GM21526 (cell line): ENCODE results near the gene KIAA1549.
"Not testable (repeated sequence)": the region's sequence is repeated elsewhere in the genome, so short reads cannot be mapped to it uniquely, and the experiment has no call there.

ENCODE experiments used
- ATAC-seq: cut with Tn5 transposase; IDR thresholded peaks from one replicate; pipeline ENCODE4 v1.9.1; 2021; ENCODE audit warnings: moderate library complexity; ENCODE audit not compliant: unreplicated experiment, low FRiP score

Gene KIAA1549

GRCh38 chr7:138945154-138945553 is 36.0 kb downstream of the KIAA1549 start:
- no peak for ATAC-seq

- no peak for ATAC-seq
These were observed 36.6 kb downstream of the KIAA1549 start for GRCh38 chr7:138944592-138944991.

- ATAC-seq = no peak
These were observed 38.1 kb downstream of the KIAA1549 start for GRCh38 chr7:138943061-138943460.

- no peak for ATAC-seq
These were observed 39.6 kb downstream of the KIAA1549 start for GRCh38 chr7:138941545-138941944.

DNA sequence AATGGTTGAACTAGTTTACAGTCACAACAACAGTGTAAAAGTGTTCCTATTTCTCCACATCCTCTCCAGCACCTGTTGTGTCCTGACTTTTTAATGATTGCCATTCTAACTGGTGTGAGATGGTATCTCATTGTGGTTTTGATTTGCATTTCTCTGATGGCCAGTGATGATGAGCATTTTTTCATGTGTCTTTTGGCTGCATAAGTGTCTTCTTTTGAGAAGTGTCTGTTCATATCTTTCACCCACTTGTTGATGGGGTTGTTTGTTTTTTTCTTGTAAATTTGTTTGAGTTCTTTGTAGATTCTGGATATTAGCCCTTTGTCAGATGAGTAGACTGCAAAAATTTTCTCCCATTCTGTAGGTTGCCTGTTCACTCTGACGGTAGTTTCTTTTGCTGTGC is 40.6 kb downstream of the KIAA1549 start:
- ATAC-seq = not testable (repeated sequence)

DNA sequence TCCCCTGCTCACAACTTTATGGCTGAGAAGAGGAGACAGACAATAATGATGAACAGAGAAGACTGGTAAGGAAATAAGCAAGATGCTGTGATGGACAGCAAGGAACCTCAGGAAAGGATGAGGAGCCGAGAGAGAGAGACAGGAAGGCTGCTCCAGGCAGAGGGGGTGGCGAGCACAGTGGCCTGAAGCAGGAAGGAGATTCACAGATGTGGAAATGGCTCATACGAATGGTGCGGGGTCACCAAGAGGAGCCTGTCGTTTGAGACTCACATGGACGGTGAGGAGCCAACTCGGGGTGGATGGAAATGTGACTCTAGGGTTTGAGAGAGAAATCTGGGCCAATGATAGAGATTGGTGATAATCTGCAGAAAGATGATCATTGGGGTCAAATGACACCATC is 43.7 kb downstream of the KIAA1549 start:
- no peak for ATAC-seq

DNA sequence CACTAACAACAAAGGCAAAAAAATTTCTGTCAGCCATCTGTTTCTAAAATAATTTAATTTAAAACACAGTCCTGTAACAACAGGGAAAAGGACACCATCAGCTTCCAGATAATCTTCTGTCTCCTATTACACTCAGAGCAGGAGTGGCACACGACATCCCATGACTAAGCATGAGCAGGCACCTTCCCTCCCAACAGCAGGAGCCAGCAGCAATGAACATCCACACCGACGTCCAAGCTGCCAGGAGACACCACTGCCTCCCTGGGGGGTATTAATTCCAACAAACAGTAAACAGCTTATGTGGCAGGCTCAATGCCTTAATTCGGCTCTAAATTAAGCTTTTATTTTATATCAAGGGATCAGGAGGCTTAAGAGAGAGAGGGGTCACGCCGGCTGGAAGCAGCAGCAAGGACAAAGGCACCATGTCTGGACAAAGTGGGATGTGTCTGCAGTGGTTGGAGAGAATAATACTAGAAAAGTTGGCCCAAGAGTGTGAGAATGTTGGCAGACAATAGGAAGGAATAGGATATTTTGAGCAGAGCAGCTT is 45.7 kb downstream of the KIAA1549 start:
- ATAC-seq = no peak

- ATAC-seq = no peak
These were observed 46.3 kb downstream of the KIAA1549 start for GRCh38 chr7:138934861-138935260.

DNA sequence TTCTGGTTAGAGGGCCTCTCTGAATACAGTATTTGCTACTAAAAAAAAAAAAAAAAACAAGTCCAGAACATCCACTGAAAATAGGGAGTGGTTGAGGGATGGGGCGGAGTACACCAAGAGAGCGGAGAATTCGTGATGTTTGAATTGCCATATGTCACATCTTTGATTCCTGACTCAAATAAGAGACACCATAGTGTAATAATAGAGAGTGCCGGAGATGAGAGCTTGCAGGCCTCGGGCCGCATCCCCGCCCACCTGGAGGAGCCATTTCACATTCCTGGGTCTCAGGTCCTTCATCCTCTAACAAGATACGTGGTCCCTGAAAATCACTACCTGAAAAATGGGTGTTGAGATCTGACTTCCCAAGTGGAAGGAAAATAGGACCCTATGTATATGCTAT is 46.8 kb downstream of the KIAA1549 start:
- ATAC-seq = no peak

DNA sequence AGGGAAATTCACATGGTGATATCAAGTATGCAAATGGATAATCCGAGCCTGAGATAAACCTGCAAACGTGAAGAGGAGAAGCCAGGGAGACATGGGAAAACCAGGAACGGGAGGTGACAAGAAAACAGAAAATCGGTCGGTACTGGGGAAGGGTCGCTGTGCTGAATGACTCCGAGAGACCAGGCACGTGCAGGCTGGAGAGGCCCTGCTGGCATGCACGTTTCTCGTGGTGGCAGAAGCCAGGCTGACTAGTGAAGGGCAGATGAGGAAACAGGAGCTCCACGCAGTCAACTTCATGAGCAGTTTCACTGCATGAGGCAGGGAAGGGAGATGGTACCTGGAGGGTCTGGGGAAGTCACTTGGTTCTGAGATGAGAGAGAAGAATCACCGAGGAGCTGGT is 48.3 kb downstream of the KIAA1549 start:
- ATAC-seq = no peak

- ATAC-seq = no peak
These were observed 48.8 kb downstream of the KIAA1549 start for GRCh38 chr7:138932427-138932826.

GRCh38 chr7:138929969-138930368 is 51.2 kb downstream of the KIAA1549 start:
- ATAC-seq = no peak

- no peak for ATAC-seq
These were observed 55.0 kb downstream of the KIAA1549 start for GRCh38 chr7:138926241-138926612.

DNA sequence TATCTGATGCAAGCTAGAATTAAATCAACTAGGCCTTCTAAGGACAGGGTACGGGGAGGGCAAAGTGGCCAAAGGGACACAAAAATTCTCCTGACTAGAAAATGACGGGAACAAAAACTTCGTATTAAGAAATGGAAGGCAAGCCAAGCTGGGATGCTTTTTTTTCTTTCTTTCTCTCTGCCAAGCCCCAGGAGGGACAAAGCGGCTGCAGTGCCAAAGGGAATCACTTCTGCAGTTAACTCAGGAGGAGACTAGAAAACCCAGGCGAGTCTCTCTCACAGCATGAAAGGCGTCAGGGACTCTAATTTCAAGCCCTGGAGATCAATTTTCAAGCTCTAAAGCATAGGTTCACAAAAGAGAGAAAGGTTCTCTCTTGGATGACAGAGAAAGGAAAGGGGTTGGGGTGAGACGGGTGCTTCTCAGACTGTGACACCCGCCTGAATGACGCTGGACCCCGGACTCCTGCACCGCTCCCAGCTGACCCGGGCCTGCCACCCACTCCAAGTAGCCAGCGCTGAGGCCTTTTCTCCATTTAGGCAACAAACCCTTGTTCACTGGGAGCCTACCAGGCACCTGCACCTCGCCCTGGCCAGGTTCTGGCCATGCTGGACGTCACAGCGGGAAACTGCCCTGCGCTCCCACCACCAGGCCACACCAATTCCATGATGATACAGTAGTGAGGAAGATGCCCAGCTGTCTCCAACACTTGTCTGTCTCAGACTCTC is 56.5 kb downstream of the KIAA1549 start:
- ATAC-seq = no peak

DNA sequence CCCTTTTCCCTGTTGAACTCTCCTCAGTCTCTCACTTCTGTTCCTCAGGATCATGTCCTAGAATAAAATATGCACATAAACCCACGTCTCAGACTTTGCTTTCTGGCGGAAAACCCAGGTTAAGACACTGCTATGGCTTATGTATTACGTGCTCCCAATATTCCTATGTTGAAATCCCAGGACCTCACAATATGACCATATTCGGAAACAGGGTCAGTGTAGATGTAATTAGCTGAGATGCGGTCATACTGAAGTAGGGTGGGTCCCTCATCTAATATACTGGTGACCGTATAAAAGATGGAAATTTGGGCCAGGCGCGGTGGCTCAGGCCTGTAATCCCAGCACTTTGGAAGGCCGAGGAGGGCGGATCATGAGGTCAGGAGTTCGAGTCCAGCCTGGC is 59.9 kb downstream of the KIAA1549 start:
- ATAC-seq = no peak

GRCh38 chr7:138919911-138920310 is 61.3 kb downstream of the KIAA1549 start:
- no peak for ATAC-seq

- no peak for ATAC-seq
These were observed 62.0 kb downstream of the KIAA1549 start for GRCh38 chr7:138919216-138919615.

GRCh38 chr7:138918756-138919155 is 62.4 kb downstream of the KIAA1549 start:
- no peak for ATAC-seq

- no peak for ATAC-seq
These were observed 63.0 kb downstream of the KIAA1549 start for GRCh38 chr7:138918176-138918575.

DNA sequence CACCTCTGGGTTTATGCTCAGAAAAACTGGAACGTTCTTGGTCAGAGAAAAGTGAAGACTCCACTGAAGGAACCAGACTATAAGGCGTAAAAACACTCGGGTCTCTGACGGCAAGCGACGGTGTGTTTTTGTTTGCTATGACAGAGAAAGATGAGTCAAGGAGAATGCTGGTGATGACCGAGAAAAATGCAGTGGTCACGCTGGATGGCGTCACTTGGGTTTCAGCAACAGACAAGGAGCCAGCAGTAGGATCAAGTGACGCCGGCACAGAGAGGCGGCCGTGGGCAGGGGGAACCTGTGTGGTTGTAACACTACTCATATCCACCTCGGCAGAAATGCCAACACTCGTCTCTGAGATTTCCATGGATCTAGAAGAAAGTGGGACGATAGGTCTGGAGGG is 63.4 kb downstream of the KIAA1549 start:
- no peak for ATAC-seq

DNA sequence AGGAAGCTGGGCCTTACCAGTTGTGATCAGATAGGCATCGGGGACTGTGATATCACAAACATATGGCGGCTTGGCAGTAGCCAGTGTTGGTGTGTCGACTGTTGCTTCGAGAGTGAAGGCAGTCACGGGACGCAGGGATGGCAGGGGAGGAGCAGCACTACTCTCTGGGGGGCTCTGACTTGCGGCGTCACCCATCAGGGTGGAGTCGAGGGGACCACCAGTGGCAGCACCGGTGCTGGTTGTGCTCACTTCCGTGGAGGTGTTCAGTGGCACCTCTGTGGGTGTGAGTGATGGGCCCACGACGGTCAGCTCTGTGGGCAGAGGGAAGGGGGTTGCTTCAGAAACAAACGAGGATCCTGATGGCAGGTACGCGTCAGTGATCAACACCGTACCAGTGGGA is 64.5 kb downstream of the KIAA1549 start:
- no peak for ATAC-seq

DNA sequence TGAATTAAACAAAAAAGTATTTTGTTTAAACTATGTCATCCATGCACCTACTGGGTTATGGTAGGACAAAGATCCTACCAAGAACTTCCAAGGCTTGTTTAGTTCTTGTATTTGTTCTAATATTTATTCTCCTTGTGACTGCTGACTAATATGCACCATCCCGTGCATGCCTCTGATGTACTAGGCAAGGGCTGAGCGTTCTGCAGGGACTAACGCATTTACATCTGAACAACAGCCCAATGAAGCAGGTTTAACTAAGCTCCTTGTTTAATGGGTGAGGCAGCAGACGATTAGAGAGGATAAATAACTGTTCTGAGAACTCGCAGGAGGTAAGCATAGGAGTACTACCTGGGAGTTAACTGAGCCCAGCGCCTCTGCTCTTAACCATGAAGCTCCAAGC is 64.9 kb downstream of the KIAA1549 start:
- no peak for ATAC-seq

DNA sequence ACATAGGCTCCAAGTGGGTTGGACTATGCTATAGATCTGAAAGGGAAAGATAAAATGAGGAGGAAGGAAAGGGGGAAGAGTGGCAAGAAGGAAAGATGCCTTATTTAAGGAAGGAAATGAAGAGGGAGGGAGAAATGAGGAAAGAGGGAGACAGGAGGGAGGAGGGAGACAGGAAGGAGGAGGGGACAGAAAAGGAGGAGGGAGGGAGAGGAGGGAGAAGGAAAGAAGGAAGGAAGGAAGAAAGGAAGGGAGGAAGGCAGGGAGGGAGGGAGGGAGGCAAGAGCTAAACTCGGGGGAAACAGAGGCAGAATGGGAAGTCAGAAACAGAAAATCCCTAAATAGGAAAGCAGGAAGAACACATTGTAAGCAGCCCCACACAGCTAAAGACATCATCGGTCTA is 67.4 kb downstream of the KIAA1549 start:
- no peak for ATAC-seq
